Aortic smooth muscle cell (primary cell): ENCODE results near the gene CAPN5. TPM values are rescaled to one million over a fixed set of nuclear protein-coding genes. Genes with fewer than 3 reads are reported as not detected.

ENCODE experiments used
- total RNA-seq: library from RNA; depleted of rRNA; stranded (reverse); fragments of >200 nt; gene quantifications from 2 replicates; pipeline ENCODE4 v1.2.3, GENCODE V29; 2014

Gene CAPN5
- total RNA-seq = 28.3 and 31.8 TPM in 2 replicates

GRCh38 chr11:77066229-77067042, at the start of gene CAPN5:
Gene CAPN5, plus strand, starts transcription at chr11:77066971. Its CDS starts 17,916 bp downstream, at chr11:77084887.

GRCh38 chr11:77102246-77103210, 35.8 kb downstream of the CAPN5 start, which contains the start of gene OMP:
Gene OMP, plus strand, starts transcription at chr11:77102840. Its CDS starts 0 bp downstream, at chr11:77102840.

GRCh38 chr11:77127920-77128691, 61.3 kb downstream of the CAPN5 start, which contains the start of gene MYO7A:
Gene MYO7A, plus strand, starts transcription at chr11:77128246. Its CDS starts 2,389 bp downstream, at chr11:77130635.

Other genes starting within 250 kb of the CAPN5 start
- 5.8 and 6.1 TPM in 2 replicates for gene ACER3, start 206.1 kb upstream of the CAPN5 start, total RNA-seq
- not detected in 2 replicates for gene B3GNT6, start 32.6 kb upstream of the CAPN5 start, total RNA-seq
- gene OMP, start 35.9 kb downstream of the CAPN5 start, total RNA-seq = 0.50 and 0.53 TPM in 2 replicates
- 0.26 and 0.44 TPM in 2 replicates for gene MYO7A, start 61.3 kb downstream of the CAPN5 start, total RNA-seq
- gene GDPD4, start 234.7 kb downstream of the CAPN5 start, total RNA-seq = not detected in 2 replicates